Neural cell (in vitro differentiated cells): ENCODE results near the gene ADCY2. TPM values are rescaled to one million over a fixed set of nuclear protein-coding genes. Genes with fewer than 3 reads are reported as not detected.

Experiments
- H2AFZ ChIP-seq: fragments of 200-600, 300-800 bp; sonication (generic), shearing (Covaris generic); 2 replicates; pipeline ENCODE4 v1.6.0; 2014; ENCODE audit warnings: low read depth, mild to moderate bottlenecking, antibody characterized with exemption, low read length, moderate library complexity
- H3F3A ChIP-seq: fragments of 200-600 bp; shearing (Covaris generic); 2 replicates; pipeline ENCODE4 v1.6.1; 2016; ENCODE audit warnings: mild to moderate bottlenecking, moderate library complexity, mixed read lengths, antibody characterized with exemption, low read length; ENCODE audit not compliant: insufficient read depth, poor library complexity, severe bottlenecking
- H3K27ac ChIP-seq: fragments of 200-600, 300-800 bp; sonication (generic), shearing (Covaris generic); 2 replicates; pipeline ENCODE4 v1.5.1; 2014; ENCODE audit warnings: mild to moderate bottlenecking, low read length, moderate library complexity
- H3K27me3 ChIP-seq: fragments of 300-800, 200-600 bp; sonication (generic), shearing (Covaris generic); 2 replicates; pipeline ENCODE4 v1.6.0; 2014; ENCODE audit warnings: mild to moderate bottlenecking, low read depth, low read length, moderate library complexity; ENCODE audit not compliant: insufficient read depth
- H3K36me3 ChIP-seq: fragments of 300-800, 200-600 bp; sonication (generic), shearing (Covaris generic); 2 replicates; pipeline ENCODE4 v1.5.1; 2014; ENCODE audit warnings: mild to moderate bottlenecking, antibody characterized with exemption, low read length, moderate library complexity; ENCODE audit not compliant: insufficient read depth
- H3K4me2 ChIP-seq: fragments of 300-800, 200-600 bp; sonication (generic), shearing (Covaris generic); 2 replicates; pipeline ENCODE4 v1.6.0; 2014; ENCODE audit warnings: mild to moderate bottlenecking, low read length
- H3K4me3 ChIP-seq: fragments of 300-800, 200-600 bp; sonication (generic), shearing (Covaris generic); 2 replicates; pipeline ENCODE4 v1.5.1; 2014; ENCODE audit warnings: mild to moderate bottlenecking, low read length, moderate library complexity
- H3K79me2 ChIP-seq: fragments of 200-600 bp; shearing (Covaris generic); replicated peaks from 2 replicates; pipeline ENCODE4 v1.6.0; 2014; ENCODE audit warnings: mild to moderate bottlenecking, low read length, moderate library complexity; ENCODE audit not compliant: insufficient read depth
- H3K9ac ChIP-seq: fragments of 300-800, 200-600 bp; sonication (generic), shearing (Covaris generic); 2 replicates; pipeline ENCODE4 v1.6.1; 2016; ENCODE audit warnings: mild to moderate bottlenecking, low read length, mixed read lengths
- H3K9me2 ChIP-seq: fragments of 200-600 bp; shearing (Covaris generic); 2 replicates; pipeline ENCODE4 v1.6.1; 2016; ENCODE audit warnings: mild to moderate bottlenecking, low read length, mixed read lengths; ENCODE audit not compliant: insufficient read depth
- H3K9me3 ChIP-seq: fragments of 200-600, 300-800 bp; sonication (generic), shearing (Covaris generic); 2 replicates; pipeline ENCODE4 v1.6.1; 2016; ENCODE audit warnings: mild to moderate bottlenecking, mixed run types, low read length, moderate library complexity, mixed read lengths
- H4K20me1 ChIP-seq: fragments of 200-600 bp; shearing (Covaris generic); 2 replicates; pipeline ENCODE4 v1.6.1; 2016; ENCODE audit warnings: mild to moderate bottlenecking, mixed run types; ENCODE audit not compliant: insufficient read depth
- CTCF ChIP-seq: fragments of 450-650 bp; IDR thresholded peaks from 2 replicates; pipeline ENCODE4 v1.5.1; 2014; ENCODE audit warnings: antibody characterized with exemption, mild to moderate bottlenecking, moderate library complexity; ENCODE audit not compliant: poor library complexity, severe bottlenecking
- EP300 ChIP-seq: fragments of 450-650 bp; conservative IDR thresholded peaks from 2 replicates; pipeline ENCODE4 v1.6.1; 2014; ENCODE audit warnings: antibody characterized with exemption, mild to moderate bottlenecking, moderate library complexity; ENCODE audit not compliant: poor library complexity, severe bottlenecking
- EZH2 ChIP-seq: fragments of 200-600, 300-800 bp; shearing (Covaris generic), sonication (generic); IDR thresholded peaks from 2 replicates; pipeline ENCODE4 v1.6.1; 2014; ENCODE audit warnings: antibody characterized with exemption, low read length, borderline replicate concordance, mild to moderate bottlenecking; ENCODE audit not compliant: insufficient read depth, poor library complexity, severe bottlenecking
- MXI1 ChIP-seq: fragments of 450-650 bp; conservative IDR thresholded peaks from 2 replicates; pipeline ENCODE4 v1.6.1; 2014; ENCODE audit warnings: antibody characterized with exemption, mild to moderate bottlenecking; ENCODE audit not compliant: poor library complexity, severe bottlenecking
- POLR2AphosphoS5 ChIP-seq: IDR thresholded peaks from 2 replicates; pipeline ENCODE4 v1.6.1; 2012
- RAD21 ChIP-seq: fragments of 450-650 bp; conservative IDR thresholded peaks from 2 replicates; pipeline ENCODE4 v1.6.1; 2014; ENCODE audit warnings: antibody characterized with exemption, mild to moderate bottlenecking, moderate library complexity
- REST ChIP-seq: IDR thresholded peaks from 2 replicates; pipeline ENCODE4 v1.6.1; 2012; ENCODE audit warnings: borderline replicate concordance
- SMC3 ChIP-seq: fragments of 450-650 bp; conservative IDR thresholded peaks from 2 replicates; pipeline ENCODE4 v1.6.1; 2014; ENCODE audit warnings: antibody characterized with exemption, mild to moderate bottlenecking, moderate library complexity; ENCODE audit not compliant: poor library complexity
- TAF1 ChIP-seq: IDR thresholded peaks from 2 replicates; pipeline ENCODE4 v1.6.1; 2012; ENCODE audit warnings: low read depth
- polyA plus RNA-seq: library from polyadenylated mRNA; depleted of rRNA; stranded (reverse); fragments of >200 nt; gene quantifications from 2 replicates; pipeline ENCODE4 v1.2.3, GENCODE V29; 2014

ADCY2 gene
- polyA plus RNA-seq, 1 donor from 2014 or later: 1.9 TPM

- H3K9me3 ChIP-seq: no peaks in the 10 kb centered on the region
- H3K9ac ChIP-seq: no peak overlapping the region
- H2AFZ ChIP-seq: no peak overlapping the region
- no peak overlapping the region for H3K4me3 ChIP-seq
- H3K36me3 ChIP-seq: no peaks in the 10 kb centered on the region
- no peak for TF ChIP-seq MXI1
- TF ChIP-seq SMC3: no peak
- TF ChIP-seq EP300: no peak
- no peak for TF ChIP-seq RAD21
- no peak for TF ChIP-seq POLR2AphosphoS5
- no peak for TF ChIP-seq EZH2
- no peaks in the 10 kb centered on the region for H3K79me2 ChIP-seq
- H3F3A ChIP-seq: no peaks in the 10 kb centered on the region
- no peaks in the 10 kb centered on the region for H4K20me1 ChIP-seq
- H3K9me2 ChIP-seq: no peaks in the 10 kb centered on the region
- no peaks in the 10 kb centered on the region for H3K27me3 ChIP-seq
- no peak overlapping the region for H3K4me2 ChIP-seq
- H3K27ac ChIP-seq: no peak overlapping the region
These were observed 287.8 kb downstream of the ADCY2 start for GRCh38 chr5:7683753-7684152.

GRCh38 chr5:7684826-7685225 lies 288.9 kb downstream of the ADCY2 start:
- Histone ChIP-seq H3K4me2 (no peak overlapping the region), H3K4me3 (no peak overlapping the region), H3K27ac (no peak overlapping the region), H3K9ac (no peak overlapping the region), H3K36me3 (no peaks in the 10 kb centered on the region), H3F3A (no peaks in the 10 kb centered on the region), H3K9me2 (no peaks in the 10 kb centered on the region), H3K27me3 (no peaks in the 10 kb centered on the region), H3K79me2 (no peaks in the 10 kb centered on the region), H2AFZ (no peak overlapping the region), H4K20me1 (no peaks in the 10 kb centered on the region), H3K9me3 (no peaks in the 10 kb centered on the region)
- TF ChIP-seq MXI1: no peak
- TF ChIP-seq RAD21: no peak
- TF ChIP-seq TAF1: no peak
- TF ChIP-seq EZH2: no peak
- no peak for TF ChIP-seq EP300
- TF ChIP-seq CTCF: no peak
- TF ChIP-seq REST: no peak
- no peak for TF ChIP-seq POLR2AphosphoS5
- TF ChIP-seq SMC3: no peak
